ENCODE measurements around the gene SUPT3H. TPM values are rescaled to one million over a fixed set of nuclear protein-coding genes. Genes with fewer than 3 reads are reported as not detected.
"Not testable (repeated sequence)": the region's sequence is repeated elsewhere in the genome, so short reads cannot be mapped to it uniquely, and the experiment has no call there.

SUPT3H gene
- total RNA-seq, 3 donors from 2014 or later = 6.9 to 15.1 (median 13.6) TPM

GRCh38 chr6:45154679-45155078 is 223.1 kb downstream of the SUPT3H start:
- Histone ChIP-seq H3K4me1 (no peaks in the 10 kb centered on the region), H3K27ac (no peak overlapping the region), H3K27me3 (no peaks in the 10 kb centered on the region), H3K9me3 (no peaks in the 10 kb centered on the region), H3K36me3 (no peaks in the 10 kb centered on the region), H3K4me3 (no peak overlapping the region)
- intact Hi-C loops (cut with DNase I; ENCODE audit: low total_unique reads) = no loop called here
- no peak for TF ChIP-seq CTCF (IDR thresholded peaks at IDR 0.05)
- no peak for TF ChIP-seq POLR2AphosphoS5 (IDR thresholded peaks at IDR 0.05)
- no peak for TF ChIP-seq POLR2A (IDR thresholded peaks at IDR 0.05)
- no peak for DNase-seq (ENCODE audit: low spot score in 2 of 2)

GRCh38 chr6:45148711-45149341 is 228.9 kb downstream of the SUPT3H start:
- H3K27me3 ChIP-seq = no peaks in the 10 kb centered on the region
- peaks cover 8 to 16% of the 10 kb centered on the region in 2 donors for H3K9me3 ChIP-seq
- TF ChIP-seq POLR2AphosphoS5 (IDR thresholded peaks at IDR 0.05) (no peak), CTCF (IDR thresholded peaks at IDR 0.05) (no peak), POLR2A (IDR thresholded peaks at IDR 0.05) (no peak)
- H3K27ac ChIP-seq = no peak overlapping the region
- no peaks in the 10 kb centered on the region for H3K36me3 ChIP-seq
- no peak overlapping the region for H3K4me3 ChIP-seq
- H3K4me1 ChIP-seq = no peaks in the 10 kb centered on the region
- intact Hi-C loops (cut with DNase I; ENCODE audit: low total_unique reads) = no loop called here
- no peak for DNase-seq (ENCODE audit: low spot score in 2 of 2)

- Histone ChIP-seq H3K4me3 (no peak overlapping the region), H3K4me1 (no peaks in the 10 kb centered on the region), H3K27me3 (no peaks in the 10 kb centered on the region), H3K36me3 (no peaks in the 10 kb centered on the region), H3K9me3 (peaks cover 8 to 16% of the 10 kb centered on the region in 2 donors), H3K27ac (no peak overlapping the region)
- intact Hi-C loops (cut with DNase I; ENCODE audit: low total_unique reads) = no loop called here
- no peak for DNase-seq (ENCODE audit: low spot score in 2 of 2)
- TF ChIP-seq POLR2A (IDR thresholded peaks at IDR 0.05) (no peak), CTCF (IDR thresholded peaks at IDR 0.05) (no peak), POLR2AphosphoS5 (IDR thresholded peaks at IDR 0.05) (no peak)
Observed at GRCh38 chr6:45148278-45148677, 229.5 kb downstream of the SUPT3H start.

GRCh38 chr6:45145658-45146057 is 232.1 kb downstream of the SUPT3H start:
- H3K9me3 ChIP-seq = peaks cover 16 to 19% of the 10 kb centered on the region in 2 donors
- H3K4me3 ChIP-seq; intact Hi-C loops (cut with DNase I; ENCODE audit: low total_unique reads); H3K4me1 ChIP-seq; H3K27ac ChIP-seq; H3K36me3 ChIP-seq; H3K27me3 ChIP-seq; DNase-seq (ENCODE audit: low spot score in 2 of 2): not testable (repeated sequence)

- intact Hi-C loops (cut with DNase I; ENCODE audit: low total_unique reads) = no loop called here
- H3K27ac ChIP-seq = no peak overlapping the region
Observed at GRCh38 chr6:45138765-45139164, 239.0 kb downstream of the SUPT3H start.

More at GRCh38 chr6:45138765-45139164, 239.0 kb downstream of the SUPT3H start:
- no peak for TF ChIP-seq POLR2AphosphoS5 (IDR thresholded peaks at IDR 0.05)
- TF ChIP-seq CTCF (IDR thresholded peaks at IDR 0.05) = no peak
- no peak for TF ChIP-seq POLR2A (IDR thresholded peaks at IDR 0.05)
- Histone ChIP-seq H3K36me3 (no peaks in the 10 kb centered on the region), H3K4me1 (no peaks in the 10 kb centered on the region), H3K9me3 (peaks cover 12 to 13% of the 10 kb centered on the region in 2 donors), H3K27me3 (no peaks in the 10 kb centered on the region), H3K4me3 (no peak overlapping the region)
- DNase-seq (ENCODE audit: low spot score in 2 of 2) = no peak

Measured in breast epithelium (tissue), 4 donors.